Endometrial microvascular endothelial cells (primary cell): ENCODE data around the gene S100A16. TPM values are rescaled to one million over a fixed set of nuclear protein-coding genes. Genes with fewer than 3 reads are reported as not detected.

ENCODE experiments used
- in situ Hi-C: cut with HindIII; loops from 2 replicates; pipeline ENCODE4 v1.10.0; 2017; ENCODE audit warnings: low sequenced_read_pairs, low pct_unique_long_range_greater_than_20kb; ENCODE audit errors: inconsistent ontology term
- total RNA-seq: library from RNA; depleted of rRNA; stranded (reverse); fragments of >200 nt; gene quantifications from one replicate; pipeline ENCODE4 v1.2.3, GENCODE V29; 2015; ENCODE audit errors: inconsistent ontology term

S100A16 gene
- total RNA-seq, 1 donor from 2014 or later, result 892 TPM

DNA sequence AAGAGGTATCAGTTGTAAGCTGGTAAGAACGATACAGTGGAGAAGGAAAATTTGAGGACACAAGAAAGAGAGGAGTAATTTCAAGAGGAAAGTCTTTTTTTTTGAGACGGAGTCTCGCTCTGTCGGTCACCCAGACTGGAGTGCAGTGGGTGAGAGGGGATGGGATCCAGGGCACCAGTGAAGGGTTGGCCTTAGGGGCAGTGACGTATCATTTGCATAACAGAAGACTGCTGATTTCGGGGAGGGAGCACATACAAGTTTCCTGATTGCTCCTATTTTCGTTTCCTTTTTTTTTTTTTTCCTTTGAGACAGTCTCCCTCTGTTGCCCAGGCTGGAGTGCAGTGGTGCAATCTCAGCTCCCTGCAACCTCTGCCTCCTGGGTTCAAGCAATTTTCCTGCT is 10.2 kb upstream of the S100A16 start:
- in situ Hi-C loops, result no loop called here

DNA sequence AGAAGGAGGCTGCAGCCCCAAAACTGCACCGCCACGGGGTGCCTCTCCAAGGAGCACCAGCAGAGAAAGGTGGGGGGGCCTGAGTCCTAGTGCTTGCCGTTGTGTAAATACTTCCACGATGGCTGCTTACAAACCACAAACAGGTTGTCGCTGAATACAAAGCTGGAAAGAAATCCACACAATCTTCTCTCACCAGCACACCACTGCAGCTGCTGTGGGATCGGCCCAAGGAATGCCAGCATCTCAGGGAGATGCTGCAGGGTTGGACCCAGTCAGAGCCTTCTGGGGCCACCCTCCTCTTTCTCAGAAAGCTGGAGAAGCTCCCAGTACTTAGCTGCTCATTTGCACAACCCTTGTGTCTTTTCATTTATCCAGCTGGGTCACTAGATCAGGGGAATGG is 6.2 kb upstream of the S100A16 start:
- in situ Hi-C loops, result no loop called here

DNA sequence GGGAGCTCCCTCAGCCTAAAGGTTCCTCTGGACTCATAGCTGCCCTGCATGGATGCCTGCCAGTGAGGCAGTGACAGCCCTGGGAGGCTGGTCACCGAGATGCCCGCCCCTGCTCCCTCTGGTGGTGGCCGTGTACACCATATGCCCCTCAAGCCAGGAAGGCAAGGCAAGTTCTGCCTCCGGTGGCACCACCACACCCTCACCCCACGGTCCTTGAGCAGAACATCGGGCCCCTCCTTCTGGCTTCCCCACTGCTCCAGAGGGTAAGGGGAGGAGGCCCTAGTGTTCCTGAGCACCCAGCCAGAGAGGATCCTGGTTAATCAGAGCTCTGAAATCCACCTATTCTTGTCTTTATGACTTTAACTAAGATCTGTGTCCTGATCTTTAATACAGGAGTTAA is 4.7 kb upstream of the S100A16 start:
- in situ Hi-C loops, result no loop called here

DNA sequence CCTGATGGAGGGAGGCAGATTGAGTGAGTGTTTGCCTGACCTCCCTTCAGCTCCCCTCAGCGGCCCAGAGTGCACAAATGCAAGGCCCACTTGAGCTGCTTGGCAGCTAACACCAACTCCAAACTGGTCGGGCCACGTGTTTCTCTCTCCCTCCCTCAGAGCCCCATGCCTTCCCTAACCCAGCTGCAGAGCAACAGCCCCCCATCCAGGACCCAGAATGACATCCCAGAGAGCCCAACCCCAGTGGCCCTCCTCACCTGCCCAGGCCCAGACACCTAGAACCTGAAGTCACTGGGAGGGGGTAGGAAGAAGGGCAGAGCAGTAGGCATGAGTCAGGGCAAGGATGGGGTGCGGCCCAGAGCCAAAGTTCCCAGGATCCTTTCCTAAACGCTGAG is 4.0 kb upstream of the S100A16 start:
- in situ Hi-C loops, result no loop called here

DNA sequence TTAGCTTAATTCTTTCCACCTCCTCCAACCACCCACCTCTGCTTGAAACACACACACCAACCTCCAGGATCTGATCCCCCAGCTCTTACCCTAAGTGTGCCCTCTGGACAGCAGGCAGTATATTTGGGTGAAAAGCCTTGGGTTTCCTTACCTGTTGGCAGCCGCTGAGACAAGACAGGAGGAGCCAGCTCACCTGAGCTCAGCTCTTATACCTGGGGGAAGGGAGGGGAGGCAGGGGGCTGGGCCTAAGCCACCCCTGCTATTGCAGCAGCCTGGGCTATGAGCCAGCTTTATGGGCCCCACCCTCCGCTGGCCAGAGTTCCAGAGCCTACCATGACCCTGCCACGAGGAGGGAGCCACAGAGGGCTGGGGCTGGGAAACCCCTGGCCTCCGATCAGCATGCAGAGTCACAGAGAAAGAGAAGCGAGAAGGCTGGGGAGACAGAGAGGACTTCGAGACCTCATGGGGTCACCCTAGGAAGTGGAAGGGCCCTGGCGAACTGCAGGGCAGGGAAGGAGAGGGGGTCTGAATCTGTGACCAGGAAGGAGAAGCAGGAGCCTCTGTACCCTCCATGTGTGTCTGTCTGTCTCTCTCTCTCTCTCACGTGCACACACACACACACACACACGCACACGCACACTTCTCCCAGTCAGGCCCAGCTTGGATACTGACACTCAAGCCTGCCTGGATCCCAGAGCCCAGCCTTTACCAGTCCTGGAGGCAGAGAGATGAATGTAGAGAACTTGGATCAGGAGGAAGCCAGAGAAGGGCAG is 3.4 kb upstream of the S100A16 start, which contains the start of gene S100A14:
Gene S100A14, minus strand, starts transcription at position 182 of the 773 bp plus-strand sequence. CDS start 467 bp downstream, outside the sequence.
- in situ Hi-C loops, result no loop called here

DNA sequence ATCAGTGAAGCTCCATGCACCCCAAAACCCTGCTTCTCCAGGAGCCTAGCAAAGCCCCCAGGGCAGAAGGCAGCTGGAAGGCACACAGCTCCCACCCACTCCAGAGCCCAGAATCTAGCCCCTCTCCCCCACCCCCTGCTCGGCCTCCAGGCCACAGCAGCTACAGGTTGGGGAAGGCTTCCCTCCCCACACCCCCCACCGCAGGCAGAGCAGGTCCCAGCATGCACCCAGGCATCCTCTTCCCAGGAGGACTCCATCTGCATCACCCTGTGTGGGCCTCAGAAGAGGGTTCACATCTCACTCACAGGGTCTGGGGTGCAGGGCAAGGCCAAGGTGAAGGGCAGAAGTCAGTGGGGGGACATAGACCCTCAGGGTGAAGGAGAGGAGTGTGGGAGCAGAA is 2.5 kb upstream of the S100A16 start:
- in situ Hi-C loops, result no loop called here

DNA sequence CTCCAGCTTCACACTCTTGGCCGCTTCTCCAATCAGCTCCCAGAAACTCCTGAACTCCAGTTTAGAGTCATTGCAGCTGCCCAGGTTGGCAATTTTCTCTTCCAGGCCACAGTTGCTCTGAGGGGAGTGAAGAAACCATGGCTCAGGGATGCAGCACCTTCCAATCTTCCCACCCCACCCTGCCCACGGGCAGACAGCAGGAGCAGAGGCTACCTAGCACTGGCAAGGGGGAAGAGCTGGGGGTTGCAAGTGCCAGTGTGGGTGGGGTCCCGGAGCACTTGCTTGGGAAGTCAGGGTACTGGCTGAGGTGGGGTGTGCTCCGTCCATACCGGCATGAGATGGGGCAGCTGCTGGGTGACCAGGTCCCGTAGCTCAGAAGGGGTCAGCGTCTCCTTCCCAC is 2.0 kb upstream of the S100A16 start:
- in situ Hi-C loops, result no loop called here

DNA sequence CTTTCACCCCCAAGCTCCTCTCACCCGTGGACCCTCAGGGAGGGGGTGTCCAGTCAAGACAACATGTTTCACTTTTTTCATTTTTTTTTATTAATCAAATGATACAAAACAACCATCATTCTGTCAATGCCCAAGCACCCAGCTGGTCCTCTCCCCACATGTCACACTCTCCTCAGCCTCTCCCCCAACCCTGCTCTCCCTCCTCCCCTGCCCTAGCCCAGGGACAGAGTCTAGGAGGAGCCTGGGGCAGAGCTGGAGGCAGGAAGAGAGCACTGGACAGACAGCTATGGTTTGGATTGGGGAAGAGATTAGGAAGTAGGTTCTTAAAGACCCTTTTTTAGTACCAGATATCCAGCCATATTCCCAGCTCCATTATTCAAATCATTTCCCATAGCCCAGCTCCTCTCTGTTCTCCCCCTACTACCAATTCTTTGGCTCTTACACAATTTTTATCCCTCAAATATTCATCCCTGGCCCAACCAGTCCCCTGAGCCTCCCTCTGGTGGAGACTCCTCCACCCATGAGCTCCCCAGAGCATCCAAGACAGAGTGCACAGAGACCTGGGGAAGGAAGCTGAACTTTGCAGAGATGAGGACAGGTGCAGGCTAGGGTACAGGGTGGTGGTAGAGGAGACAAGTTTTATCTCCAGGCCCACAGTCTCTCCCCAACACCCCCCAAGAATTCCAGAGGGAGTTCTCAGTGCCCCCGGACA is 1.4 kb upstream of the S100A16 start:
- in situ Hi-C loops, result no loop called here

DNA sequence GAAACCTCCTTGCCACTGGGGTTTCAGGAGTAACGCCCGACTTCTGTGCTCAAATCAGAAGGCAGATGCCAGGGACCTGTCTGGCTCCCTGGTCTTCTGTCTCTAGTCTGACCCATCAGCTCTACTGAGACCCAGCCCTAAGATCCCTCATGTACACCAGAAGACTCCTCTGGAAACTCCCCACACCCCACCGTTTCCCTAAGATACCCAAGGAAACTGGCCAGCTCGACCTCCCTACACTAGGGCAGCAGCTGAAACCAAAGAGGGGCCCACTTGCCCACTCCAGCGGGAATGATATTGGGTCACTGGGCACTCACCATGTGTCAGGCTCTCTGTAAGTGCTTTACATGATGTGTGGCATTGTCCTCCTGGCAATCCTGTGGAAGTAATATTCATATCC is 469 bp upstream of the S100A16 start:
- in situ Hi-C loops, result no loop called here

DNA sequence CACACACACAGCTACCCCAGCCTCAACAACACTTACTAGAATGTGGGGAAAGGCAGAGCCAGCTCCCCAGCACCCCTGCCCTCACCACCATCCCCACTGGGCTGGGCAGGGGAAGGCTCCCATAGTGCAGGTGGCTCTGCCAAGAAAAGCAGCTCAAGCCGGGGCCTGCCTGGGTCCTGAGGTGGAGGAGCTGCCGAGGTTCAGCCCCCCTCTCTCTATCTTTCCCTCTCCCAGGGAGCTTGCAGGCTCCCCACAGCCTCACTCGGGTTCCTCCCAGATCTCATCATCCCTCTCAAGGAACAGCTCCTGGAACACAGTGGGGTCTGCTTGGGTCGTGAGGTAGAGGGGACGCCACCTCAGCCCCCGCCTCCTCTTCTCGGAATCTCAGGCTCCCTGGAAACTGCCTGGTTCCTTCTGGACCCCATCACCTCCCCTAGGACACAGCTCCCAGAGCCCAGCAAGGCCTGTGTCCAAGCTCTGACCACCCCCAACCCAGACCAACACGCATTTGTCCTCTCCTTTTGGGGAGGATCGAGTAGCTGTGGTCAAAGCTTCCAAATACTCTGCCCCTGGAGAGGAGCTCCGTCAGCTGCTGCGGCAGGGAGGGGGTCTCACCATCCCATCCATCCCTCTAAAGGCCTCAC is 704 bp downstream of the S100A16 start:
- in situ Hi-C loops, result no loop called here

DNA sequence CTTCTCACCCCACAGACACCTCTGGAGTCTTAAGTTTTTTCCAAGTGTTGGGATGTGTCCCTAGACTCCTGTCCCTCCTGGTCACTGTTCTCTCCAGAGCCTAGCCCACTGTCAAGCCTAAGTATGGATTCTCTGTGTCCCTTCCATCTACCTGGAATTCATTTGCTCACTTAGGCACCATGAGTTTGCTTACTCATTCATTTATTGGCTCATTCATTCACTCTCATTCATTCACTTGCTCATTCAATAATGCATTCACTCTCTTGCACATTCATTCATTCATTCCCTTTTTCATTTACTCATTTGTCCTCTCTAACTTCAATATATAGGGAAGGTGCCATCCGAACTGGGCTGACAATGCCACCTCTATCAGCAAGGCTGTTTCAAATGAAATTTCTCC is 1.6 kb downstream of the S100A16 start:
- in situ Hi-C loops, result no loop called here

DNA sequence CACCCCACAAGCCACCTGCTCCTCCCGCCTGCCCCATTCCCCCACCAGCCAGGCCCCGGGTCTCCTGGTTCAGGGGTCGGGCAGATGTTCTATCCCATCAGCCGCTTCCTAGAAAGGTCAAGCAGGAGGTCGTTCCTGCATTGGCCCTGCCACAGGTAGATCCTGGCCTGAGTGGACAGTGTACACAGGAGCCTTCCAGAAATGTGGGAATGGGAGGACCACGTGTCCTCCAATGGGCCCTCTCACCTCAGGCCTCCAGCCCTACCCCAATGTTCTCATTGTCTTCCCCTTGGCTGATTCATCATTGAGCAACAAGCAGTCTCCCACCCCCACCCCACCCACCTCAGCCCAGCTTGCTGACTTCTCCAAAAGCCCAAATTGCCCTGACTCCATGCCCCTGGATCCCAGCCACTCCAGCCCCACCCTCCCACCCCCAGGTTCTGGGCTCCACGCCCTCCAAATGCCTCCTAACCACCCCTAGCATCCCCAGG is 2.1 kb downstream of the S100A16 start:
- in situ Hi-C loops, result no loop called here

DNA sequence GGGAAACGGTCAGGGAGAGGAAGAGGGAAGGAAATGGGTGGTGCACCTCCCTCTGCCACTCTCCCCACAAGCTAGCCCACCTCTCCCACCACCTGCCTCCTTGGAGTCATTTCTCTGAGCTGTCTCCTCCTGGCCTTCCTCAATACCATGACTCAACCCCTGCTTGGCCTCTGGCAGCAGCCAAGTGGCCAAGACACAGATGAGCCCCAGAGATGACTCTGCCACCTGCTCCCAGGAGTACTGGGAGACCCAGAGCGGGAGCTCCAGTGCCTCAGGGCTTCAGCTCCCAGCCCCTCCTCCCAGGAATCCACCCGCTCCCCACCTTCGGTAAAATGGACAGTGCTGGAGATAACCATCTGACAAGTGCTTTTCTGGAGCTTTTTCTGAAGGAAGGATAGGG is 2.6 kb downstream of the S100A16 start:
- in situ Hi-C loops, result no loop called here

DNA sequence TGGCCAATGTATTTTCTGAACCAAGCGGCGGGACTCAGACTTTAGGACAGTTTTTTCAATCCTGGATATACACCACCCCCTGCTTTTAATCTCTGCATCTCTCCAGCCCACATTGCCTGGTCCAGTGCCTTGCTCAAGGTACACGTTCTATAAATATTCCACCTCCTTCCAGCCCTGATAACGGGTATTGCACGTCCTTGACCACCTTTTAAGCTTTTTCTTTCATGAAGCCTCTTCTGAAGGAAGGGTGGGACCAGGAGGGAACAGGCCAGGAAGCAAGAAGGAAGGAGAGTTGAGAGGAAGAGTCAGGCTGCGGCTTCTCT is 3.4 kb downstream of the S100A16 start:
- in situ Hi-C loops, result no loop called here

DNA sequence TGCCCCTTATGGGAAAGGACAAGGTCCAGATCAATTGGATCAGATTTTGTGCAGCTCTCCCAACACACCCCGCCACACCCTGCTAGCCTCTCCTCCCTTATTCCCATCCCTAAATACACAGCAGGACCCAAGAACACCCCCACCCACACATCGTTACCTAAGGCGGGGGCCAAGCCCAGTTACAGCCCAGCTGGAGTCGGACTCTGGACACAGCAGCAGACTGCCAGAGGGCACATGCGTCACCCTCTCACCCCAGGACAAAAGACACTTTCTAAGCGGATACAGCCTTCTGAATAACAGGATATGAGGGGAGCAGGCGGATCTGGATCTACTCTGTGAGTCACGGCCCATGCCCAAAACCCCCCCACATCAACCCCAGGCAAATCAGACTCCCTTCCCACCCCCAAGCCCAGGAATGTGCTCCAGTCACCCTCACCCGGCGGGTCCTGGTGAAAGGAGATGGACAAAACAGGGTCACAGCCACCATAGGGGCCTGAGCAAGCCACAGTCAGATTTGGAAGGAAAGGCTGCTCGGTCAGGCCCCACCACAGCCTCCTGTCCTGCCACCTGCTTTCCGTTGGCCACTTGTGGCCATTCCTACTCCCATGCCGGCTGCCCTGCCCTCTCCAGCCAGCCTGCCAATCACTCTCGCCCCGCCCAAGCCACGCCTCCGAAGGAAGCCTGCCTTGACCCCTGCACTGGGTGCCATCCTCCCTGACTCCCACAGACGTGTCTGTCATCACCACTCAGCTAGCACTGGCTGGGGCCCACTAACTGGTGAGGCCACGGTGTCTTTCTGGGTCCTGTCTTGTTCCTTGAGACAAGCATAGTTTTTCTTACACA is 4.0 kb downstream of the S100A16 start:
- in situ Hi-C loops, result no loop called here

DNA sequence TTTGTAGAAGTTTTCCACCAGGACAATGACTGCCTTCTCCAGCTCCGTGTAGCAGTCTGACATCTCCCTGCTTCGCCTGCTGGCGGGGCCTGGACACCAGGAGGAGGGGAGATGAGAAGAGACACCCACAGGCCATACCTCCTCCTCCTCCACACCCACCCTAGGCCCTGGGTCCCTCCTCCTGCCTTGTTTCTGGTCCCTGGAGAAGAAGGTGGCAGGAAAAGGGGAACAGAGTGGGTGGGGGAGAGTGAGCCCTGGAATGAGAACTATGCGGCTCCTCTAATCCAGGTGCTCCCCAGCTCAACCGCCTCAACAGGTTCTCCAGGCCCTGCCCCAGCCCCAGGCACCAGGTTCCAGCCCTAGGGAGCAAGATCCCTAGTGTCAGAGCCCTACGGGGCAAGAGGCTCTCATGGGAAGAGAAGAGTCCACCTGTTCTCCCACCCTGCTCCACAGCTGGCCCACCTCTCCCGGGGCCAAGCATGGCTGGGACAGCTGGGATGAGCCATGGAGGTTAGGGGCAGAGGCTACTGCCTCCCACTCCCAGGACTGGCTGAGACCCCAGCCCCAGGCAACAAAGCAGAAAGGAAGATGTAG is 4.8 kb downstream of the S100A16 start:
- in situ Hi-C loops, result no loop called here

DNA sequence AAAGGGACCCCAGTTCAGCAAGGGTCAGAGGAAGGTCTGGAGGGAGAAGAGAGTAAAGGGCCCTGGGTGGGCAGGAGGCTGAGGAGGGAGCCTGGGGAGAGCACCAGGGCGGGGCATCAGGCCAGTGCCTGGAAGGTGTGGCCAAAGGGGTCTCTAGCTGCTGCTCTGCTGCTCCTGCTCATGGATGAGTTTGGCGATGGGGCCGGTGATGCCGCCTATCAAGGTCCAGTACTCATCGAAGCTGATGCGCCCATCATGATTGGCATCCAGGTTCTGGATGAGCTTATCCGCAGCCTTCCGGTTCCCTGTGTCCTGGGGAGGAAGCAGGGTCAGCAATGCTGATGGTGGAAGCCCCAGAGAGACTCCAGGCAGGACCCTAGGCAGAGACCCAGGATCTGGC is 5.6 kb downstream of the S100A16 start:
- in situ Hi-C loops, result no loop called here

DNA sequence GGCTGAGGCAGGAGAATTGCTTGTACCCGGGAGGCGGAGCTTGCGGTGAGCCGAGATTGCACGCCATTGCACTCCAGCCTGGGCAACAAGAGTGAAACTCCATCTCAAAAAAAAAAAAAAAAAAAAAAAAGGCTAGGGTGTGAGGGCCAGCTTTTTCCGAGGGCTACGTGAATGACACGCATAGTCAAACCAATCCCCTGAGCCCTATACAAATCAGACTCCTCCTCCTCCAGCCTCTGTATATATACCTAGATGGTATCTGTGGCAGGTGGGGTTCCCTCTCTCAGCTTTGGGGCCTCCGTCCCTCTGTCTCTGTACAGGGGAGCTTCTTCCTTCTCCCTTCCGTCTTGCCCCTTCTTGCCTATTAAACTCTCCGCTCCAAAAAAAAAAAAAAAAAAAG is 6.7 kb downstream of the S100A16 start:
- in situ Hi-C loops, result no loop called here

DNA sequence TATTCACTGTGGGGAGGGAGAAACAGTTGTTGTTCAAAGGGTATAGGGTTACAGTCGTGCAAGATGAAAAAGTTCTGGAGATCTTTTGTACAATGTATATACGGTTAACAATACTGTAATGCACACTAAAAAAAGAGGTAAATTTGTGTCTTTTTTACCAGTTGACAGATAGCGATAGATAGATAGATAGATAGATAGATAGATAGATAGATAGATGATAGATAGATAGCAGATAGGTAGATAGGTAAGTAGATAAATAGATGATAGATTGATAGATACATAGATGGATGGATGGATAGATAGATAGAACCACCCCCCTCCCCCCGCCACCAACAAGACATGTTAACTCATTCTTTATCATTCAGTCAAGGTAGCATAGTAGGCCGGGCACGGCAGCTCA is 10.2 kb downstream of the S100A16 start:
- in situ Hi-C loops, result no loop called here
